WTC11 (cell line): Measurements from ENCODE around the gene PCP2.

Experiments
- GABPB1 ChIP-seq: sonication (generic); formaldehyde crosslinking; IDR thresholded peaks from 2 replicates; pipeline ENCODE4 v1.8.1; 2023; ENCODE audit warnings: mild to moderate bottlenecking, missing genetic modification reagents
- TF ChIP-seq, protein P1 (sequence below): sonication (generic); formaldehyde crosslinking; IDR thresholded peaks from 2 replicates; pipeline ENCODE4 v1.8.1; 2023; ENCODE audit warnings: mild to moderate bottlenecking, moderate library complexity, missing genetic modification reagents
- TF ChIP-seq, protein P2 (sequence below): fragments of 200-600 bp; IDR thresholded peaks from 2 replicates; pipeline ENCODE4 v1.8.0; 2022; ENCODE audit warnings: antibody characterized with exemption
- TF ChIP-seq, protein P3 (sequence below): sonication (generic); formaldehyde crosslinking; IDR thresholded peaks from 2 replicates; pipeline ENCODE4 v1.8.0; 2022; ENCODE audit warnings: missing genetic modification reagents

DNA sequence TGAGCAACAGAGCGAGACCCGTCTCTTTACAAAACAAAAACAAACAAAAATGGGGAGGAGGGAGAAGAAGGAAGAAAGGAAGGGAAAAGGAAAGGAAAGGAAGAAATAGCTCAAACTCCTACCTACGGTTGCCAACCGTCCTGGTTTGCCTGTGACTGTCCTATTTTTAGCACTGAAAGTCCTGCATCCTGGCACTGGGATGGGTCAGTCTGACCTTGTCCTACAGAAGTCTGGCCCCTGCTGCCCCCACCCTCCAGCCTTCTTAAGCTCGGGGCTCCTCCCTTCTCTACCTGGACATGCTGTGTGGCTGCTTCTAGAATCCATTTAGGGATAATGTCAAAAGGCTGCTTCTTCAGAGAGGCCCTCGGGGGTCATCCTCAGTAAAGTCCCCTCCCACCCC is 2.2 kb upstream of the PCP2 start:
- TF ChIP-seq, protein P1, sequence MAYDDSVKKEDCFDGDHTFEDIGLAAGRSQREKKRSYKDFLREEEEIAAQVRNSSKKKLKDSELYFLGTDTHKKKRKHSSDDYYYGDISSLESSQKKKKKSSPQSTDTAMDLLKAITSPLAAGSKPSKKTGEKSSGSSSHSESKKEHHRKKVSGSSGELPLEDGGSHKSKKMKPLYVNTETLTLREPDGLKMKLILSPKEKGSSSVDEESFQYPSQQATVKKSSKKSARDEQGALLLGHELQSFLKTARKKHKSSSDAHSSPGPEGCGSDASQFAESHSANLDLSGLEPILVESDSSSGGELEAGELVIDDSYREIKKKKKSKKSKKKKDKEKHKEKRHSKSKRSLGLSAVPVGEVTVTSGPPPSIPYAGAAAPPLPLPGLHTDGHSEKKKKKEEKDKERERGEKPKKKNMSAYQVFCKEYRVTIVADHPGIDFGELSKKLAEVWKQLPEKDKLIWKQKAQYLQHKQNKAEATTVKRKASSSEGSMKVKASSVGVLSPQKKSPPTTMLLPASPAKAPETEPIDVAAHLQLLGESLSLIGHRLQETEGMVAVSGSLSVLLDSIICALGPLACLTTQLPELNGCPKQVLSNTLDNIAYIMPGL (CRISPR knock-in tag), result no peak
- TF ChIP-seq, protein P2, sequence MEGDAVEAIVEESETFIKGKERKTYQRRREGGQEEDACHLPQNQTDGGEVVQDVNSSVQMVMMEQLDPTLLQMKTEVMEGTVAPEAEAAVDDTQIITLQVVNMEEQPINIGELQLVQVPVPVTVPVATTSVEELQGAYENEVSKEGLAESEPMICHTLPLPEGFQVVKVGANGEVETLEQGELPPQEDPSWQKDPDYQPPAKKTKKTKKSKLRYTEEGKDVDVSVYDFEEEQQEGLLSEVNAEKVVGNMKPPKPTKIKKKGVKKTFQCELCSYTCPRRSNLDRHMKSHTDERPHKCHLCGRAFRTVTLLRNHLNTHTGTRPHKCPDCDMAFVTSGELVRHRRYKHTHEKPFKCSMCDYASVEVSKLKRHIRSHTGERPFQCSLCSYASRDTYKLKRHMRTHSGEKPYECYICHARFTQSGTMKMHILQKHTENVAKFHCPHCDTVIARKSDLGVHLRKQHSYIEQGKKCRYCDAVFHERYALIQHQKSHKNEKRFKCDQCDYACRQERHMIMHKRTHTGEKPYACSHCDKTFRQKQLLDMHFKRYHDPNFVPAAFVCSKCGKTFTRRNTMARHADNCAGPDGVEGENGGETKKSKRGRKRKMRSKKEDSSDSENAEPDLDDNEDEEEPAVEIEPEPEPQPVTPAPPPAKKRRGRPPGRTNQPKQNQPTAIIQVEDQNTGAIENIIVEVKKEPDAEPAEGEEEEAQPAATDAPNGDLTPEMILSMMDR, result no peak
- no peak for TF ChIP-seq GABPB1 (CRISPR knock-in tag)
- TF ChIP-seq, protein P3, sequence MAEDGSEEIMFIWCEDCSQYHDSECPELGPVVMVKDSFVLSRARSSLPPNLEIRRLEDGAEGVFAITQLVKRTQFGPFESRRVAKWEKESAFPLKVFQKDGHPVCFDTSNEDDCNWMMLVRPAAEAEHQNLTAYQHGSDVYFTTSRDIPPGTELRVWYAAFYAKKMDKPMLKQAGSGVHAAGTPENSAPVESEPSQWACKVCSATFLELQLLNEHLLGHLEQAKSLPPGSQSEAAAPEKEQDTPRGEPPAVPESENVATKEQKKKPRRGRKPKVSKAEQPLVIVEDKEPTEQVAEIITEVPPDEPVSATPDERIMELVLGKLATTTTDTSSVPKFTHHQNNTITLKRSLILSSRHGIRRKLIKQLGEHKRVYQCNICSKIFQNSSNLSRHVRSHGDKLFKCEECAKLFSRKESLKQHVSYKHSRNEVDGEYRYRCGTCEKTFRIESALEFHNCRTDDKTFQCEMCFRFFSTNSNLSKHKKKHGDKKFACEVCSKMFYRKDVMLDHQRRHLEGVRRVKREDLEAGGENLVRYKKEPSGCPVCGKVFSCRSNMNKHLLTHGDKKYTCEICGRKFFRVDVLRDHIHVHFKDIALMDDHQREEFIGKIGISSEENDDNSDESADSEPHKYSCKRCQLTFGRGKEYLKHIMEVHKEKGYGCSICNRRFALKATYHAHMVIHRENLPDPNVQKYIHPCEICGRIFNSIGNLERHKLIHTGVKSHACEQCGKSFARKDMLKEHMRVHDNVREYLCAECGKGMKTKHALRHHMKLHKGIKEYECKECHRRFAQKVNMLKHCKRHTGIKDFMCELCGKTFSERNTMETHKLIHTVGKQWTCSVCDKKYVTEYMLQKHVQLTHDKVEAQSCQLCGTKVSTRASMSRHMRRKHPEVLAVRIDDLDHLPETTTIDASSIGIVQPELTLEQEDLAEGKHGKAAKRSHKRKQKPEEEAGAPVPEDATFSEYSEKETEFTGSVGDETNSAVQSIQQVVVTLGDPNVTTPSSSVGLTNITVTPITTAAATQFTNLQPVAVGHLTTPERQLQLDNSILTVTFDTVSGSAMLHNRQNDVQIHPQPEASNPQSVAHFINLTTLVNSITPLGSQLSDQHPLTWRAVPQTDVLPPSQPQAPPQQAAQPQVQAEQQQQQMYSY (CRISPR knock-in tag), result no peak
